Measurements from ENCODE around the gene LKAAEAR1.

LKAAEAR1 gene

DNA sequence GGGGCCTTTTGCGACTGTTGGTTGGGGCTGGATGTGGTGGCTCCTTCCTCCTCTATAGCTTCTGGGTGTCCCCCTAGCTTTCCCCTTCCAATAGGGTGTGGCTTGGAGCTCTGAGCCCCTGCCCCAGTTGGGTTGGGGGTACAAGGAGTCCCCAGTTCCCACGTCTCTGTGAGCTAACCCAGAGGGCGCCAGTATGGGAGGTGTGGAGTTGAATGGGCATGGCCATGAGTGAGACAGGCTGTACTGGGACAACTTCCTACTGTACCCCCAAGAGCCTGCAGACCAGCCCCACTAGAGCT lies 47.0 kb downstream of the LKAAEAR1 start:
- no peak for DNase-seq (ENCODE audit: low read depth)

- no peak for DNase-seq (ENCODE audit: low read depth)
These were observed 47.6 kb downstream of the LKAAEAR1 start for GRCh38 chr20:64036346-64037198.

DNA sequence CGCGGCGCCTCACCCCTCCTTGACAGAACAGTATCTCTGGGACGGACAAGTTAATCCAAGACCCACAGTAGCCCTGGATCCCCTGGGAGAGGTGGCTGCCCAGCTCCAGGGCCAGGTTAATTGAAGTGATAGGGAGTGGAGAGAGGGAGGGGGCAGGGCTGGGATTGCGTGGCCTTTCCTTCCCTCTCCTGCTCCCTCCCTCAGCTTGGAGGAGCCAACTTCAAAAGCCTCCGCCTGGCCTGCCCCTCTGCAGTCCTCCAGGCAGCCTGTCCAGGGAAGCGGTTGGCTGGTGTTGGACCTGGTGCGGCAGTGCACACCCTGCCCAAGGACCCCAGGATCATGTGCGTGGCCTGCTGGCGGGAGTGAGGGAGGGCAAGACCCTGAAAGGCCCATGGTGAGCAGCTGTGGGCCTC lies 48.3 kb downstream of the LKAAEAR1 start, which contains the start of gene C20orf204:
Gene C20orf204 (plus strand): TSS at position 250 of the 413 bp plus-strand sequence. CDS start 142 bp downstream, at position 392.
- DNase-seq (ENCODE audit: low read depth) = no peak

GRCh38 chr20:64035066-64035932 lies 48.9 kb downstream of the LKAAEAR1 start:
- DNase-seq (ENCODE audit: low read depth) = no peak

DNA sequence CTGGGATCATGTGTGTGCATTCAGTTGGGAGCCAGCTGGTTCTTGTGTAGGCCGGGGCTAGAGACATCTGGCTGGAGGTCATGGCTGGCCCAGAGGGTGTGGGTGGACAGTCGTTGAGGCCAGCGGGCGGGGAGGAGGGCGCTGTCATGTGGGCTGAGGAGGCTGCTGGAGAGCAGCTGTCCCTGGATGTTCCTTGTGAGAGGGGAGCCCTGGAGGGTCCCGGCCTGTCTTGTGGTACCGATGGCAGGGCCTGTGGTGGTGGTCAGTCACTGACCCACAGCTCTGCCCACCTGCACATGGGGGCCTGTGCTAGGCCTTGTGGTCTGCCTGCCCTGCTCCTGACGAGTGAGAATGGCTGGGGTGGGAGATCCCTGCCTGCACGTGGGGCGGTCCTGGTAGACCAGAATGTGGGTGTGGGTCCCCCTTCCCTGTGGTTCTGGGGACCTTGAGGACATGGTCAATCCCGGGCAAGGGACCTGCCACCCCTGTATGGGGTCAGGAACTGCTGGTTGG lies 50.2 kb downstream of the LKAAEAR1 start:
- no peak for DNase-seq (ENCODE audit: low read depth)

All from stimulated activated CD8-positive, alpha-beta memory T cell treated with anti-CD3 and anti-CD28 coated beads, Interleukin-15, amount 100 ng/mL, for 24 hours (primary cell).